ENCODE data around the gene ESPL1.

- TF ChIP-seq MAZ (IDR thresholded peaks at IDR 0.05; ENCODE audit: borderline replicate concordance, low read depth, low read length) (no peak), NPAS2 (CRISPR knock-in tag; IDR thresholded peaks at IDR 0.05; ENCODE audit: borderline replicate concordance) (no peak), CEBPB (IDR thresholded peaks at IDR 0.05) (no peak), CTCF (IDR thresholded peaks at IDR 0.05) (no peak), HMGXB4 (CRISPR knock-in tag; IDR thresholded peaks at IDR 0.05; ENCODE audit: borderline replicate concordance) (0 out of 2 replicates have a peak, but pooled peaks have one; percentile 29)
These were observed 31.5 kb downstream of the ESPL1 start, which contains the start of gene MYG1 for GRCh38 chr12:53299454-53300180.
